Stimulated activated CD4-positive, alpha-beta T cell treated with anti-CD3 and anti-CD28 coated beads, Interleukin-1b, Interleukin-23, amount 100 ng/mL, for 4 hours (primary cell): Measurements from ENCODE around the gene PPP1R1A.
A peak's percentile ranks its signal among the peaks of the same experiment; 100 is the strongest.

Experiments used
- DNase-seq, 2 donors: peaks; one replicate each; pipeline ENCODE4 v3.0.0-alpha.2; 2020; ENCODE audit warnings: low read depth in 2 of 2

PPP1R1A gene

GRCh38 chr12:54571193-54572188, 17.0 kb downstream of the PPP1R1A start:
- no peak for DNase-seq

GRCh38 chr12:54569995-54570528, 18.4 kb downstream of the PPP1R1A start:
- no peak for DNase-seq

- DNase-seq = no peak
Measured at GRCh38 chr12:54569072-54569471, 19.4 kb downstream of the PPP1R1A start.

- DNase-seq = no peak
Measured at GRCh38 chr12:54566792-54567191, 21.7 kb downstream of the PPP1R1A start.

GRCh38 chr12:54565986-54566544, 22.4 kb downstream of the PPP1R1A start:
- no peak for DNase-seq

GRCh38 chr12:54565310-54565985, 23.0 kb downstream of the PPP1R1A start:
- DNase-seq = no peak

GRCh38 chr12:54564768-54565167, 23.7 kb downstream of the PPP1R1A start:
- no peak for DNase-seq

GRCh38 chr12:54563787-54564186, 24.7 kb downstream of the PPP1R1A start:
- no peak for DNase-seq

GRCh38 chr12:54562750-54563356, 25.6 kb downstream of the PPP1R1A start:
- DNase-seq = no peak

- DNase-seq = no peak
Measured at GRCh38 chr12:54561164-54561563, 27.3 kb downstream of the PPP1R1A start.

GRCh38 chr12:54560374-54560858, 28.0 kb downstream of the PPP1R1A start:
- DNase-seq = peak; percentile 75 to 77

- no peak for DNase-seq
Measured at GRCh38 chr12:54558759-54559158, 29.7 kb downstream of the PPP1R1A start.

GRCh38 chr12:54558311-54558710, 30.1 kb downstream of the PPP1R1A start:
- no peak for DNase-seq

- DNase-seq = no peak
Measured at GRCh38 chr12:54555670-54556257, 32.7 kb downstream of the PPP1R1A start.

GRCh38 chr12:54549774-54550451, 38.5 kb downstream of the PPP1R1A start:
- peak; percentile 11 to 19 for DNase-seq

- DNase-seq = no peak
Measured at GRCh38 chr12:54546511-54546910, 41.9 kb downstream of the PPP1R1A start.

- DNase-seq = no peak
Measured at GRCh38 chr12:54544743-54545142, 43.7 kb downstream of the PPP1R1A start.

- no peak for DNase-seq
Measured at GRCh38 chr12:54543526-54543925, 44.9 kb downstream of the PPP1R1A start.

GRCh38 chr12:54541751-54542290, 46.6 kb downstream of the PPP1R1A start:
- no peak for DNase-seq

GRCh38 chr12:54538136-54538700, 50.2 kb downstream of the PPP1R1A start:
- no peak for DNase-seq
